KMS-11 (cell line): ENCODE data around the gene SPTSSB.

Experiments used
- H2AFZ ChIP-seq: fragments of 200-600 bp; sonication (generic); 2 replicates; pipeline ENCODE4 v1.6.1; 2016; ENCODE audit warnings: antibody characterized with exemption, mixed run types, low read depth
- H3K27ac ChIP-seq: fragments of 200-600 bp; sonication (generic); 2 replicates; pipeline ENCODE4 v1.6.1; 2016; ENCODE audit warnings: mild to moderate bottlenecking, mixed run types
- H3K27me3 ChIP-seq: fragments of 200-600 bp; sonication (generic); 2 replicates; pipeline ENCODE4 v1.6.1; 2017; ENCODE audit warnings: mild to moderate bottlenecking, low read depth, mixed run types, moderate library complexity; ENCODE audit not compliant: insufficient read depth
- H3K36me3 ChIP-seq: fragments of 200-600 bp; sonication (generic); 2 replicates; pipeline ENCODE4 v1.6.1; 2017; ENCODE audit warnings: mild to moderate bottlenecking, mixed run types; ENCODE audit not compliant: insufficient read depth
- H3K4me1 ChIP-seq: fragments of 200-600 bp; sonication (generic); 2 replicates; pipeline ENCODE4 v1.6.1; 2016; ENCODE audit warnings: mild to moderate bottlenecking, low read depth, mixed run types; ENCODE audit not compliant: poor library complexity, severe bottlenecking
- H3K4me2 ChIP-seq: fragments of 200-600 bp; sonication (generic); 2 replicates; pipeline ENCODE4 v1.7.0; 2016; ENCODE audit warnings: mild to moderate bottlenecking, mixed run types
- H3K4me3 ChIP-seq: fragments of 200-600 bp; sonication (generic); IDR thresholded peaks from 2 replicates; pipeline ENCODE4 v1.6.1; 2017; ENCODE audit warnings: low read depth, low read length, mixed read lengths; ENCODE audit not compliant: insufficient read depth
- H3K79me2 ChIP-seq: fragments of 200-600 bp; sonication (generic); 2 replicates; pipeline ENCODE4 v1.6.1; 2016; ENCODE audit warnings: low read depth, mixed run types; ENCODE audit not compliant: insufficient read depth
- H3K9ac ChIP-seq: fragments of 200-600 bp; sonication (generic); 2 replicates; pipeline ENCODE4 v1.6.1; 2016; ENCODE audit warnings: mild to moderate bottlenecking, mixed run types
- H4K20me1 ChIP-seq: fragments of 200-600 bp; sonication (generic); 2 replicates; pipeline ENCODE4 v1.6.1; 2016; ENCODE audit warnings: mild to moderate bottlenecking, mixed run types; ENCODE audit not compliant: insufficient read depth
- CTCF ChIP-seq: fragments of 200-600 bp; sonication (generic); conservative IDR thresholded peaks from 2 replicates; pipeline ENCODE4 v1.6.1; 2017; ENCODE audit warnings: low read depth, mild to moderate bottlenecking, antibody characterized with exemption, low read length, moderate library complexity, mixed read lengths

Gene SPTSSB

GRCh38 chr3:161409858-161410257, 38.5 kb upstream of the SPTSSB start:
- Histone ChIP-seq H3K4me3 (no peak overlapping the region), H4K20me1 (no peaks in the 10 kb centered on the region), H3K36me3 (no peaks in the 10 kb centered on the region), H3K27ac (no peak overlapping the region), H3K9ac (no peak overlapping the region), H3K27me3 (no peaks in the 10 kb centered on the region), H2AFZ (no peak overlapping the region), H3K79me2 (no peaks in the 10 kb centered on the region), H3K4me2 (no peak overlapping the region), H3K4me1 (peaks cover 10% of the 10 kb centered on the region)
- no peak for TF ChIP-seq CTCF

GRCh38 chr3:161409069-161409468, 37.8 kb upstream of the SPTSSB start:
- Histone ChIP-seq H2AFZ (peak overlapping the region; percentile 4; the same call in 1 of the 2 replicates), H3K36me3 (no peaks in the 10 kb centered on the region), H3K4me2 (no peak overlapping the region), H3K4me1 (peaks cover 10% of the 10 kb centered on the region), H3K4me3 (no peak overlapping the region), H3K27ac (no peak overlapping the region), H3K79me2 (no peaks in the 10 kb centered on the region), H4K20me1 (no peaks in the 10 kb centered on the region), H3K27me3 (no peaks in the 10 kb centered on the region), H3K9ac (no peak overlapping the region)
- peak; percentile 82 for TF ChIP-seq CTCF

GRCh38 chr3:161406594-161407555, 35.6 kb upstream of the SPTSSB start:
- Histone ChIP-seq H3K27me3 (no peaks in the 10 kb centered on the region), H3K4me1 (peaks cover 10% of the 10 kb centered on the region), H3K79me2 (no peaks in the 10 kb centered on the region), H3K27ac (no peak overlapping the region), H3K36me3 (no peaks in the 10 kb centered on the region), H3K9ac (no peak overlapping the region), H3K4me3 (no peak overlapping the region), H3K4me2 (no peak overlapping the region), H2AFZ (no peak overlapping the region), H4K20me1 (no peaks in the 10 kb centered on the region)
- no peak for TF ChIP-seq CTCF

- no peak overlapping the region for H3K9ac ChIP-seq
- H3K4me2 ChIP-seq: no peak overlapping the region
Measured at GRCh38 chr3:161405836-161406235, 34.5 kb upstream of the SPTSSB start.

More at GRCh38 chr3:161405836-161406235, 34.5 kb upstream of the SPTSSB start:
- Histone ChIP-seq H3K27ac (no peak overlapping the region), H3K36me3 (no peaks in the 10 kb centered on the region), H3K79me2 (no peaks in the 10 kb centered on the region), H3K4me3 (no peak overlapping the region), H3K27me3 (no peaks in the 10 kb centered on the region), H3K4me1 (peaks cover 10% of the 10 kb centered on the region), H2AFZ (no peak overlapping the region), H4K20me1 (no peaks in the 10 kb centered on the region)
- no peak for TF ChIP-seq CTCF
